Right lobe of liver (tissue), 4 donors: ENCODE results near the gene SMIM3.

Source experiments
- POLR2A ChIP-seq: fragments of 450-650 bp; IDR thresholded peaks from one replicate; pipeline ENCODE4 v1.6.1; 2017; ENCODE audit warnings: antibody characterized with exemption, mild to moderate bottlenecking
- TF ChIP-seq, protein P1 (sequence below), 4 donors: fragments of 200-600 bp in 3 of 4; fragments of 450-650 bp in 1 of 4; IDR thresholded peaks; one replicate each; pipeline versions ENCODE4 v1.5.1 to v1.8.0; 2016 to 2022; ENCODE audit warnings: antibody characterized with exemption in 4 of 4, mild to moderate bottlenecking in 2 of 4
- donor health status: DM: no; HTN: no; CAD: no.
- donor health status: DM: no; HTN: no; CAD: no.
- donor health status: DM: no; HTN: yes; CAD: no.

DNA sequence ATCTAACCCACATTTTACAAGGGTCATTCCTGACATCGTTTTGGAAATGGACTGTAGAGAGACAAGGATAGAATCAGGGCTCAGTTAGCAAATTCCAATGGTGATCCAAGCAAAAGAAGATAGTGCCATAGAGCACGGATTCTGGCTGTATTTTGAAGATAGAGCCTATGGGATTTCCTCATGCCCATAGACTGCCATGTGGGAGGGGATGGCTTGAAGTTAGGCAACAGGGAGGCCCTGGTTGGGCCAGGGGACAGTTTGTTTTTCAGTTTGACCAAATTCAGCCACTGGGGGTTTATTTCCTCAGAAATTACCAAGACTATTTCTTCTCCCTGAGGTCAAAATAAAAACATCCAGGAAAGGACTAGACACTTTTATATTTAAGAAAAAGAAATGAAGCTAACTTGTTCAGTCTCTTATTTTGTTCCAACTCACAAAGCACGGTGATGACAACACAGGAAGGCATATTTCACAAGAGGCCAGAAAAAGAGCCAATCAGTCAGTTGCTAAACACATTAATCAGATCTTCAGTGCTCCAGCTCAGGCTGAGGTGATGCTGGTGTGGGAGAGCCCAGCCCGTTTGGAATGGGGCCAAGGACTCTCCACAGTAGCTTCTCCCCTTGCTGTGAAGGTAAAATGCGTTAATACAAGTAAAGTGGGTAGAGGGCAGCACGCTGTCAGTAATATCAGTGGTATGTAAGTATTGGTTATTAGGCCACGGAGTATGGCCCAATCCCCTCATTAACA, 15.4 kb upstream of the SMIM3 start:
- TF ChIP-seq, protein P1, sequence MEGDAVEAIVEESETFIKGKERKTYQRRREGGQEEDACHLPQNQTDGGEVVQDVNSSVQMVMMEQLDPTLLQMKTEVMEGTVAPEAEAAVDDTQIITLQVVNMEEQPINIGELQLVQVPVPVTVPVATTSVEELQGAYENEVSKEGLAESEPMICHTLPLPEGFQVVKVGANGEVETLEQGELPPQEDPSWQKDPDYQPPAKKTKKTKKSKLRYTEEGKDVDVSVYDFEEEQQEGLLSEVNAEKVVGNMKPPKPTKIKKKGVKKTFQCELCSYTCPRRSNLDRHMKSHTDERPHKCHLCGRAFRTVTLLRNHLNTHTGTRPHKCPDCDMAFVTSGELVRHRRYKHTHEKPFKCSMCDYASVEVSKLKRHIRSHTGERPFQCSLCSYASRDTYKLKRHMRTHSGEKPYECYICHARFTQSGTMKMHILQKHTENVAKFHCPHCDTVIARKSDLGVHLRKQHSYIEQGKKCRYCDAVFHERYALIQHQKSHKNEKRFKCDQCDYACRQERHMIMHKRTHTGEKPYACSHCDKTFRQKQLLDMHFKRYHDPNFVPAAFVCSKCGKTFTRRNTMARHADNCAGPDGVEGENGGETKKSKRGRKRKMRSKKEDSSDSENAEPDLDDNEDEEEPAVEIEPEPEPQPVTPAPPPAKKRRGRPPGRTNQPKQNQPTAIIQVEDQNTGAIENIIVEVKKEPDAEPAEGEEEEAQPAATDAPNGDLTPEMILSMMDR (IDR thresholded peaks at IDR 0.05): no peak
- TF ChIP-seq POLR2A: peak; percentile 20
